K562 (cell line): ENCODE data around the gene ZEB2. TPM values are rescaled to one million over a fixed set of nuclear protein-coding genes. Genes with fewer than 3 reads are reported as not detected.

Experiments used
- GATA2 ChIP-seq: sonication (generic); formaldehyde crosslinking; IDR thresholded peaks from 2 replicates; pipeline ENCODE4 v1.4.0; 2020; ENCODE audit warnings: mild to moderate bottlenecking, missing genetic modification reagents
- GTF2F1 ChIP-seq: IDR thresholded peaks from 2 replicates; pipeline ENCODE4 v1.6.1; 2011; ENCODE audit warnings: low read depth, low read length, improper control_type of control experiment
- SOX6 ChIP-seq: fragments of 450-650 bp; IDR thresholded peaks from 2 replicates; pipeline ENCODE4 v1.6.1; 2014; ENCODE audit warnings: mild to moderate bottlenecking
- polyA plus RNA-seq, 8 experiments: library from polyadenylated mRNA; depleted of rRNA in 4 of 8; stranded (reverse) in 5 of 8; unstranded in 3 of 8; fragments of >200 nt; fragmentation: Nextera tagmentation in 2 of 8; fragmentation: Illumina TruSeq in 1 of 8; extraction: Ambion mirVana in 2 of 8; extraction: Trizol in 1 of 8; gene quantifications; 2 replicates each; pipeline versions ENCODE4 v1.2.1 to v1.2.3, GENCODE V29; 2011 to 2014; ENCODE audit warnings: inconsistent platforms in 1 of 8, missing spikeins in 1 of 8
- total RNA-seq, 7 experiments: library from RNA; depleted of rRNA in 6 of 7; stranded (reverse); fragments of >200 nt in 6 of 7; fragmentation: Illumina TruSeq in 2 of 7; extraction: Trizol in 2 of 7; gene quantifications; 2 replicates each; pipeline versions ENCODE4 v1.2.1 to v1.2.3, GENCODE V29; 2011 to 2021; ENCODE audit warnings: low replicate concordance in 1 of 7
- TF ChIP-seq, protein P1 (sequence below), 2 experiments: fragments of 150-350 bp in 1 of 2; IDR thresholded peaks; 2 replicates each; pipeline ENCODE4 v1.6.1; 2012 to 2016; ENCODE audit warnings: low read depth in 2 of 2, low read length in 2 of 2, mild to moderate bottlenecking in 1 of 2, moderate library complexity in 1 of 2
- TF ChIP-seq, protein P2 (sequence below): fragments of 450-650 bp; formaldehyde crosslinking; IDR thresholded peaks from 2 replicates; pipeline ENCODE4 v1.4.0; 2020; ENCODE audit warnings: mild to moderate bottlenecking, moderate library complexity
- TF ChIP-seq, protein P3 (sequence below): fragments of 250-450 bp; sonication (Bioruptor Pico); IDR thresholded peaks from 2 replicates; pipeline ENCODE4 v1.4.0; 2020
- TF ChIP-seq, protein P4 (sequence below): IDR thresholded peaks from 2 replicates; pipeline ENCODE4 v1.6.1; 2011; ENCODE audit warnings: borderline replicate concordance, low read depth, mild to moderate bottlenecking, moderate library complexity, low read length; ENCODE audit not compliant: insufficient read depth, poor library complexity, severe bottlenecking

ZEB2 gene
- total and polyA plus RNA-seq, 9 of the 15 experiments (the other 6 are each of a cell fraction or from before 2014, with no cell fraction given): 15.1 to 113 (median 72.3) TPM

DNA sequence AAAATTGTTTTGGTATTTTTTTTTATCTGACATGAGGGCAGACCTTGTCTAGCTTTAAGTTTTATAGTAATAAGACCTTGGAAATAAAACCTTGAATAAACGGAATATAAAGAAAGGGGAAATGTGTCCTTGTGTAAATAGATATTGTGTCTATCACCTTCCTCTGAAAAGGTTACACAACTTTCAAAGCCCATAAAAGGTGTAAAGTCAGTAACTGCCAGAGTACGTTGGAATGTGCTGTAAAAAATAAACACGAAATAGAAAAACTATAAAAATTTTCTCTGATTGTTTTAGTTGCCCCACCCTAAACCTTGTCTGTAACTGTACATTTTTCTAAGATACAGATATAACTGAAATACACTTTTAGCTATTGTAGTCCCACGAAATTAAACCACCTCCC is 82.3 kb downstream of the ZEB2 start (continued):
- TF ChIP-seq, protein P1, sequence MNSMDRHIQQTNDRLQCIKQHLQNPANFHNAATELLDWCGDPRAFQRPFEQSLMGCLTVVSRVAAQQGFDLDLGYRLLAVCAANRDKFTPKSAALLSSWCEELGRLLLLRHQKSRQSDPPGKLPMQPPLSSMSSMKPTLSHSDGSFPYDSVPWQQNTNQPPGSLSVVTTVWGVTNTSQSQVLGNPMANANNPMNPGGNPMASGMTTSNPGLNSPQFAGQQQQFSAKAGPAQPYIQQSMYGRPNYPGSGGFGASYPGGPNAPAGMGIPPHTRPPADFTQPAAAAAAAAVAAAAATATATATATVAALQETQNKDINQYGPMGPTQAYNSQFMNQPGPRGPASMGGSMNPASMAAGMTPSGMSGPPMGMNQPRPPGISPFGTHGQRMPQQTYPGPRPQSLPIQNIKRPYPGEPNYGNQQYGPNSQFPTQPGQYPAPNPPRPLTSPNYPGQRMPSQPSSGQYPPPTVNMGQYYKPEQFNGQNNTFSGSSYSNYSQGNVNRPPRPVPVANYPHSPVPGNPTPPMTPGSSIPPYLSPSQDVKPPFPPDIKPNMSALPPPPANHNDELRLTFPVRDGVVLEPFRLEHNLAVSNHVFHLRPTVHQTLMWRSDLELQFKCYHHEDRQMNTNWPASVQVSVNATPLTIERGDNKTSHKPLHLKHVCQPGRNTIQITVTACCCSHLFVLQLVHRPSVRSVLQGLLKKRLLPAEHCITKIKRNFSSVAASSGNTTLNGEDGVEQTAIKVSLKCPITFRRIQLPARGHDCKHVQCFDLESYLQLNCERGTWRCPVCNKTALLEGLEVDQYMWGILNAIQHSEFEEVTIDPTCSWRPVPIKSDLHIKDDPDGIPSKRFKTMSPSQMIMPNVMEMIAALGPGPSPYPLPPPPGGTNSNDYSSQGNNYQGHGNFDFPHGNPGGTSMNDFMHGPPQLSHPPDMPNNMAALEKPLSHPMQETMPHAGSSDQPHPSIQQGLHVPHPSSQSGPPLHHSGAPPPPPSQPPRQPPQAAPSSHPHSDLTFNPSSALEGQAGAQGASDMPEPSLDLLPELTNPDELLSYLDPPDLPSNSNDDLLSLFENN (IDR thresholded peaks at IDR 0.05; ENCODE audit: low read depth in 2 of 2, low read length in 2 of 2): no peak
- TF ChIP-seq, protein P2, sequence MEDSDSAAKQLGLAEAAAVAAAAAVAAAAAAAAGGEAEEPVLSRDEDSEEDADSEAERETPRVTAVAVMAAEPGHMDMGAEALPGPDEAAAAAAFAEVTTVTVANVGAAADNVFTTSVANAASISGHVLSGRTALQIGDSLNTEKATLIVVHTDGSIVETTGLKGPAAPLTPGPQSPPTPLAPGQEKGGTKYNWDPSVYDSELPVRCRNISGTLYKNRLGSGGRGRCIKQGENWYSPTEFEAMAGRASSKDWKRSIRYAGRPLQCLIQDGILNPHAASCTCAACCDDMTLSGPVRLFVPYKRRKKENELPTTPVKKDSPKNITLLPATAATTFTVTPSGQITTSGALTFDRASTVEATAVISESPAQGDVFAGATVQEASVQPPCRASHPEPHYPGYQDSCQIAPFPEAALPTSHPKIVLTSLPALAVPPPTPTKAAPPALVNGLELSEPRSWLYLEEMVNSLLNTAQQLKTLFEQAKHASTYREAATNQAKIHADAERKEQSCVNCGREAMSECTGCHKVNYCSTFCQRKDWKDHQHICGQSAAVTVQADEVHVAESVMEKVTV (CRISPR knock-in tag): no peak
- no peak for TF ChIP-seq GATA2 (CRISPR knock-in tag)
- TF ChIP-seq, protein P3, sequence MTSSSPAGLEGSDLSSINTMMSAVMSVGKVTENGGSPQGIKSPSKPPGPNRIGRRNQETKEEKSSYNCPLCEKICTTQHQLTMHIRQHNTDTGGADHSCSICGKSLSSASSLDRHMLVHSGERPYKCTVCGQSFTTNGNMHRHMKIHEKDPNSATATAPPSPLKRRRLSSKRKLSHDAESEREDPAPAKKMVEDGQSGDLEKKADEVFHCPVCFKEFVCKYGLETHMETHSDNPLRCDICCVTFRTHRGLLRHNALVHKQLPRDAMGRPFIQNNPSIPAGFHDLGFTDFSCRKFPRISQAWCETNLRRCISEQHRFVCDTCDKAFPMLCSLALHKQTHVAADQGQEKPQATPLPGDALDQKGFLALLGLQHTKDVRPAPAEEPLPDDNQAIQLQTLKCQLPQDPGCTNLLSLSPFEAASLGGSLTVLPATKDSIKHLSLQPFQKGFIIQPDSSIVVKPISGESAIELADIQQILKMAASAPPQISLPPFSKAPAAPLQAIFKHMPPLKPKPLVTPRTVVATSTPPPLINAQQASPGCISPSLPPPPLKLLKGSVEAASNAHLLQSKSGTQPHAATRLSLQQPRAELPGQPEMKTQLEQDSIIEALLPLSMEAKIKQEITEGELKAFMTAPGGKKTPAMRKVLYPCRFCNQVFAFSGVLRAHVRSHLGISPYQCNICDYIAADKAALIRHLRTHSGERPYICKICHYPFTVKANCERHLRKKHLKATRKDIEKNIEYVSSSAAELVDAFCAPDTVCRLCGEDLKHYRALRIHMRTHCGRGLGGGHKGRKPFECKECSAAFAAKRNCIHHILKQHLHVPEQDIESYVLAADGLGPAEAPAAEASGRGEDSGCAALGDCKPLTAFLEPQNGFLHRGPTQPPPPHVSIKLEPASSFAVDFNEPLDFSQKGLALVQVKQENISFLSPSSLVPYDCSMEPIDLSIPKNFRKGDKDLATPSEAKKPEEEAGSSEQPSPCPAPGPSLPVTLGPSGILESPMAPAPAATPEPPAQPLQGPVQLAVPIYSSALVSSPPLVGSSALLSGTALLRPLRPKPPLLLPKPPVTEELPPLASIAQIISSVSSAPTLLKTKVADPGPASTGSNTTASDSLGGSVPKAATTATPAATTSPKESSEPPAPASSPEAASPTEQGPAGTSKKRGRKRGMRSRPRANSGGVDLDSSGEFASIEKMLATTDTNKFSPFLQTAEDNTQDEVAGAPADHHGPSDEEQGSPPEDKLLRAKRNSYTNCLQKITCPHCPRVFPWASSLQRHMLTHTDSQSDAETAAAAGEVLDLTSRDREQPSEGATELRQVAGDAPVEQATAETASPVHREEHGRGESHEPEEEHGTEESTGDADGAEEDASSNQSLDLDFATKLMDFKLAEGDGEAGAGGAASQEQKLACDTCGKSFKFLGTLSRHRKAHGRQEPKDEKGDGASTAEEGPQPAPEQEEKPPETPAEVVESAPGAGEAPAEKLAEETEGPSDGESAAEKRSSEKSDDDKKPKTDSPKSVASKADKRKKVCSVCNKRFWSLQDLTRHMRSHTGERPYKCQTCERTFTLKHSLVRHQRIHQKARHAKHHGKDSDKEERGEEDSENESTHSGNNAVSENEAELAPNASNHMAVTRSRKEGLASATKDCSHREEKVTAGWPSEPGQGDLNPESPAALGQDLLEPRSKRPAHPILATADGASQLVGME (CRISPR knock-in tag): no peak
- no peak for TF ChIP-seq SOX6
- no peak for TF ChIP-seq GTF2F1
- TF ChIP-seq, protein P4, sequence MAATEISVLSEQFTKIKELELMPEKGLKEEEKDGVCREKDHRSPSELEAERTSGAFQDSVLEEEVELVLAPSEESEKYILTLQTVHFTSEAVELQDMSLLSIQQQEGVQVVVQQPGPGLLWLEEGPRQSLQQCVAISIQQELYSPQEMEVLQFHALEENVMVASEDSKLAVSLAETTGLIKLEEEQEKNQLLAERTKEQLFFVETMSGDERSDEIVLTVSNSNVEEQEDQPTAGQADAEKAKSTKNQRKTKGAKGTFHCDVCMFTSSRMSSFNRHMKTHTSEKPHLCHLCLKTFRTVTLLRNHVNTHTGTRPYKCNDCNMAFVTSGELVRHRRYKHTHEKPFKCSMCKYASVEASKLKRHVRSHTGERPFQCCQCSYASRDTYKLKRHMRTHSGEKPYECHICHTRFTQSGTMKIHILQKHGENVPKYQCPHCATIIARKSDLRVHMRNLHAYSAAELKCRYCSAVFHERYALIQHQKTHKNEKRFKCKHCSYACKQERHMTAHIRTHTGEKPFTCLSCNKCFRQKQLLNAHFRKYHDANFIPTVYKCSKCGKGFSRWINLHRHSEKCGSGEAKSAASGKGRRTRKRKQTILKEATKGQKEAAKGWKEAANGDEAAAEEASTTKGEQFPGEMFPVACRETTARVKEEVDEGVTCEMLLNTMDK: no peak
- TF ChIP-seq, all 486 proteins: peak for 0
